H9 (cell line): ENCODE results near the gene CDC6. TPM values are rescaled to one million over a fixed set of nuclear protein-coding genes. Genes with fewer than 3 reads are reported as not detected.

Source experiments
- DNase-seq: peaks from one replicate; pipeline ENCODE4 v3.0.0-alpha.2; 2017
- H2AFZ ChIP-seq: one replicate; pipeline ENCODE4 v1.6.1; 2013; ENCODE audit warnings: mild to moderate bottlenecking, low read length, control low read depth, moderate library complexity
- H2AK5ac ChIP-seq: 2 replicates; pipeline ENCODE4 v1.6.1; 2013; ENCODE audit warnings: low read length, control low read depth, mixed read lengths; ENCODE audit not compliant: insufficient read length
- H2BK120ac ChIP-seq: one replicate; pipeline ENCODE4 v1.6.1; 2013; ENCODE audit warnings: low read depth, mild to moderate bottlenecking, low read length, control low read depth, inconsistent platforms; ENCODE audit not compliant: poor library complexity, severe bottlenecking
- H2BK12ac ChIP-seq: 2 replicates; pipeline ENCODE4 v1.6.1; 2013; ENCODE audit warnings: low read length, control low read depth, mixed read lengths, low read depth; ENCODE audit not compliant: insufficient read length
- H2BK15ac ChIP-seq: 2 replicates; pipeline ENCODE4 v1.6.1; 2013; ENCODE audit warnings: low read depth, low read length, control low read depth
- H2BK20ac ChIP-seq: one replicate; pipeline ENCODE4 v1.6.1; 2013; ENCODE audit warnings: low read depth, mild to moderate bottlenecking, low read length, control low read depth, inconsistent platforms; ENCODE audit not compliant: poor library complexity, severe bottlenecking
- H2BK5ac ChIP-seq: 2 replicates; pipeline ENCODE4 v1.6.1; 2013; ENCODE audit warnings: low read length, control low read depth, mixed read lengths; ENCODE audit not compliant: insufficient read length
- H3K14ac ChIP-seq: 2 replicates; pipeline ENCODE4 v1.6.1; 2013; ENCODE audit warnings: low read length, control low read depth; ENCODE audit not compliant: insufficient read depth
- H3K18ac ChIP-seq: 2 replicates; pipeline ENCODE4 v1.6.1; 2013; ENCODE audit warnings: low read depth, mild to moderate bottlenecking, mixed read lengths, low read length, control low read depth; ENCODE audit not compliant: insufficient read length
- H3K23ac ChIP-seq: 2 replicates; pipeline ENCODE4 v1.6.1; 2013; ENCODE audit warnings: low read length, control low read depth, mixed read lengths, low read depth; ENCODE audit not compliant: insufficient read length
- H3K23me2 ChIP-seq: 2 replicates; pipeline ENCODE4 v1.6.1; 2013; ENCODE audit warnings: low read depth, mild to moderate bottlenecking, mixed read lengths, low read length, control low read depth; ENCODE audit not compliant: insufficient read length, poor library complexity, severe bottlenecking
- H3K27ac ChIP-seq: 2 replicates; pipeline ENCODE4 v1.5.1; 2013; ENCODE audit warnings: low read length, control low read depth, mixed read lengths, low read depth; ENCODE audit not compliant: insufficient read length
- H3K27me3 ChIP-seq: 2 replicates; pipeline ENCODE4 v1.6.1; 2013; ENCODE audit warnings: low read length, control low read depth, inconsistent platforms; ENCODE audit not compliant: insufficient read depth
- H3K4ac ChIP-seq: 2 replicates; pipeline ENCODE4 v1.6.1; 2013; ENCODE audit warnings: low read depth, mild to moderate bottlenecking, control low read depth, inconsistent platforms, low read length, moderate library complexity
- H3K4me1 ChIP-seq: 2 replicates; pipeline ENCODE4 v1.6.1; 2013; ENCODE audit warnings: low read length, control low read depth, inconsistent platforms; ENCODE audit not compliant: insufficient read depth
- H3K4me2 ChIP-seq: 2 replicates; pipeline ENCODE4 v1.6.1; 2013; ENCODE audit warnings: low read length, control low read depth, mixed read lengths; ENCODE audit not compliant: insufficient read length, insufficient read depth
- H3K56ac ChIP-seq: 2 replicates; pipeline ENCODE4 v1.6.1; 2013; ENCODE audit warnings: low read depth, mild to moderate bottlenecking, mixed read lengths, low read length, control low read depth; ENCODE audit not compliant: insufficient read length
- H3K79me1 ChIP-seq: 2 replicates; pipeline ENCODE4 v1.6.1; 2013; ENCODE audit warnings: low read depth, mild to moderate bottlenecking, moderate library complexity, low read length, control low read depth, inconsistent platforms; ENCODE audit not compliant: insufficient read depth, poor library complexity, severe bottlenecking
- H3K79me2 ChIP-seq: 2 replicates; pipeline ENCODE4 v1.6.1; 2013; ENCODE audit warnings: low read length, control low read depth, inconsistent platforms; ENCODE audit not compliant: insufficient read depth
- H3K9ac ChIP-seq: 2 replicates; pipeline ENCODE4 v1.6.1; 2013; ENCODE audit warnings: low read length, control low read depth, mixed read lengths; ENCODE audit not compliant: insufficient read length; ENCODE audit errors: extremely low read depth
- H3K9me3 ChIP-seq: one replicate; pipeline ENCODE4 v1.6.1; 2013; ENCODE audit warnings: low read depth, low read length, inconsistent platforms; ENCODE audit not compliant: control insufficient read depth
- H3T11ph ChIP-seq: one replicate; pipeline ENCODE4 v1.6.1; 2013; ENCODE audit warnings: mild to moderate bottlenecking, low read length, control low read depth, inconsistent platforms
- H4K20me1 ChIP-seq: one replicate; pipeline ENCODE4 v1.6.1; 2013; ENCODE audit not compliant: control insufficient read depth, insufficient read length, insufficient read depth
- H4K5ac ChIP-seq: 2 replicates; pipeline ENCODE4 v1.6.1; 2013; ENCODE audit warnings: low read depth, mild to moderate bottlenecking, mixed read lengths, low read length, control low read depth; ENCODE audit not compliant: insufficient read length
- H4K8ac ChIP-seq: replicated peaks from 2 replicates; pipeline ENCODE4 v1.6.1; 2013; ENCODE audit warnings: low read length, control low read depth, mixed read lengths, low read depth; ENCODE audit not compliant: insufficient read length
- H4K91ac ChIP-seq: 2 replicates; pipeline ENCODE4 v1.6.1; 2013; ENCODE audit warnings: low read depth, mild to moderate bottlenecking, moderate library complexity, mixed read lengths, low read length, control low read depth; ENCODE audit not compliant: insufficient read length
- H3K27ac Mint-ChIP-seq, 3 experiments: 2 replicates in 2 of 3; 3 replicates in 1 of 3; pipeline ENCODE4 v1.8.0; 2020 to 2021; ENCODE audit warnings: mixed read lengths in 3 of 3, mild to moderate bottlenecking in 1 of 3, moderate library complexity in 1 of 3
- H3K27me3 Mint-ChIP-seq: 2 replicates; pipeline ENCODE4 v1.8.0; 2021; ENCODE audit warnings: low read depth, mild to moderate bottlenecking, moderate library complexity, mixed read lengths
- H3K36me3 Mint-ChIP-seq, 3 experiments: 2 replicates in 2 of 3; 3 replicates in 1 of 3; pipeline ENCODE4 v1.8.0; 2020 to 2021; ENCODE audit warnings: low read depth in 3 of 3, mixed read lengths in 3 of 3; ENCODE audit not compliant: insufficient read depth in 1 of 3
- H3K4me1 Mint-ChIP-seq, 2 experiments: 2 replicates each; pipeline ENCODE4 v1.8.0; 2020; ENCODE audit warnings: mixed read lengths in 2 of 2
- H3K4me3 Mint-ChIP-seq, 2 experiments: 2 replicates in 1 of 2; 3 replicates in 1 of 2; pipeline ENCODE4 v1.8.0; 2020 to 2021; ENCODE audit warnings: mild to moderate bottlenecking in 2 of 2, mixed read lengths in 2 of 2, moderate library complexity in 1 of 2
- H3K9me3 Mint-ChIP-seq, 2 experiments: 2 replicates in 1 of 2; 3 replicates in 1 of 2; pipeline ENCODE4 v1.8.0; 2020; ENCODE audit warnings: mild to moderate bottlenecking in 2 of 2, mixed read lengths in 2 of 2, moderate library complexity in 1 of 2
- CTCF ChIP-seq: fragments of 200-600 bp; sonication (generic); conservative IDR thresholded peaks from 3 replicates; pipeline ENCODE4 v1.8.0; 2021; ENCODE audit warnings: antibody characterized with exemption, mild to moderate bottlenecking
- WGBS: extraction: QIAGEN DNeasy Blood & Tissue Kit; methylation state at CpG from one replicate; pipeline ENCODE4 v1.1.7; 2013; ENCODE audit warnings: missing lambda C conversion rate, low lambda C conversion rate, mixed read lengths; ENCODE audit not compliant: insufficient read length; ENCODE audit errors: extremely low coverage; 5-methylcytosine and 5-hydroxymethylcytosine counted together
- total RNA-seq: library from RNA; stranded (reverse); gene quantifications from 2 replicates; pipeline ENCODE4 v1.2.1, GENCODE V29; 2021

CDC6 gene
- total RNA-seq, 1 experiment from 2014 or later = 131 TPM

DNA sequence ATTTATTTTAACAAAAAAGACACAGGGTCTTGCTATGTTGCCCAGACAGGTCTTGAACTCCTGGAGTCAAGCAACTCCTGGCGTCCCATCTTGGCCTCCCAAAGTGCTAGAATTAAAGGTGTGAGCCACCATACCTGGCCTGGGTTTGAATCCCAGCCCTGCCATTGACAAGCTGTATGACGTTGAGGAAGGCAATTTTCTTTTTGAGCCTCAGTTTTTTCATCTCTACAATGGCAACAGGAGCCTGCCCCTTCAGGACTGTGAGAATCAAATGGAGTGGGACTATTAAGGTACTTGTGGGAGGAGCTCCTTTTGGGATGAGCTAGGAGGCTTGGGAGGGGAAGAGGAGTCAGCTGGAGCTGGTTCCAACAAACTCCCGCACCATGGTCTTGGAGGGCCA, 27.5 kb downstream of the CDC6 start:
- no peak overlapping the region for H2BK5ac ChIP-seq
- H3K4me1 Mint-ChIP-seq = peaks cover 55 to 66% of the 10 kb centered on the region in 2 experiments
- H2AFZ ChIP-seq = no peak overlapping the region
- no peaks in the 10 kb centered on the region; a peak in 1 of 7 replicates for H3K36me3 Mint-ChIP-seq
- H3K27me3 ChIP-seq = peaks cover 5% of the 10 kb centered on the region; the same call in 1 of the 2 replicates
- no peak overlapping the region for H3K18ac ChIP-seq
- no CpG with 5 or more reads among the region's 3 CpGs for WGBS
- H2AK5ac ChIP-seq = no peak overlapping the region
- no peak overlapping the region for H2BK12ac ChIP-seq
- H3K4me3 Mint-ChIP-seq = no peak overlapping the region
- no peak overlapping the region for H2BK120ac ChIP-seq
- H3K4me2 ChIP-seq = no peak overlapping the region
- no peak overlapping the region for H3K23ac ChIP-seq
- H3K56ac ChIP-seq = no peak overlapping the region
- peaks cover 26% of the 10 kb centered on the region for H3K23me2 ChIP-seq
- H3K14ac ChIP-seq = no peak overlapping the region
- H4K91ac ChIP-seq = no peak overlapping the region
- no peak overlapping the region for H2BK15ac ChIP-seq
- no peak overlapping the region for H3K27ac ChIP-seq
- H3T11ph ChIP-seq = no peak overlapping the region
- no peaks in the 10 kb centered on the region; the same call in 1 of the 2 replicates for H3K79me2 ChIP-seq
- H4K5ac ChIP-seq = no peak overlapping the region
- H3K79me1 ChIP-seq = no peaks in the 10 kb centered on the region
- no peak overlapping the region for H3K27ac Mint-ChIP-seq
- H4K8ac ChIP-seq = no peak overlapping the region
- peaks cover 8% of the 10 kb centered on the region; the same call in 1 of the 2 replicates for H3K4me1 ChIP-seq
- H3K9ac ChIP-seq = no peak overlapping the region
- no peak overlapping the region for H3K4ac ChIP-seq
- no peak overlapping the region for H2BK20ac ChIP-seq
- no peak for TF ChIP-seq CTCF
- H3K9me3 ChIP-seq = no peaks in the 10 kb centered on the region
- peaks cover 63% of the 10 kb centered on the region for H3K27me3 Mint-ChIP-seq
- H4K20me1 ChIP-seq = peaks cover 4% of the 10 kb centered on the region
- H3K9me3 Mint-ChIP-seq = no peaks in the 10 kb centered on the region
- DNase-seq = no peak
